Cardiac muscle cell (in vitro differentiated cells and primary cell): ENCODE measurements around the gene CDC45. TPM values are rescaled to one million over a fixed set of nuclear protein-coding genes. Genes with fewer than 3 reads are reported as not detected.

Source experiments
- DNase-seq, 2 donors: peaks; one replicate each; pipeline versions ENCODE4 v3.0.0 to v3.0.0-alpha.2; 2010 to 2017; ENCODE audit warnings: low read depth in 1 of 2, low spot score in 1 of 2
- H3K27ac ChIP-seq: fragments of 200-600 bp; sonication (generic); 2 replicates; pipeline ENCODE4 v1.5.1; 2016
- H3K27me3 ChIP-seq: fragments of 200-600 bp; sonication (generic); 2 replicates; pipeline ENCODE4 v1.6.0; 2016; ENCODE audit warnings: control low read depth
- H3K36me3 ChIP-seq: fragments of 200-600 bp; sonication (generic); 2 replicates; pipeline ENCODE4 v1.5.1; 2016; ENCODE audit warnings: control low read depth
- H3K4me1 ChIP-seq: fragments of 200-600 bp; sonication (generic); 2 replicates; pipeline ENCODE4 v1.8.1; 2017; ENCODE audit warnings: low read depth, mild to moderate bottlenecking, mixed run types
- H3K4me3 ChIP-seq: fragments of 200-600 bp; sonication (generic); 2 replicates; pipeline ENCODE4 v1.5.1; 2016; ENCODE audit warnings: mild to moderate bottlenecking
- H3K9me3 ChIP-seq: fragments of 200-600 bp; sonication (generic); 2 replicates; pipeline ENCODE4 v1.5.1; 2017; ENCODE audit warnings: low read depth, mild to moderate bottlenecking, control low read depth
- polyA plus RNA-seq: library from polyadenylated mRNA; unstranded; fragments of >200 nt; fragmentation: Nextera tagmentation; extraction: Ambion mirVana; gene quantifications from 2 replicates; pipeline ENCODE4 v1.2.1, GENCODE V29; 2016
- total RNA-seq: library from RNA; depleted of rRNA; stranded (reverse); fragments of >200 nt; gene quantifications from 2 replicates; pipeline ENCODE4 v1.2.3, GENCODE V29; 2016
- TF ChIP-seq, protein P1 (sequence below): IDR thresholded peaks from 2 replicates; pipeline ENCODE4 v1.5.1; 2012; ENCODE audit warnings: low read depth, mild to moderate bottlenecking, low read length

The CDC45 gene
- total and polyA plus RNA-seq, 2 experiments from 2014 or later, result 7.6 to 15.5 TPM

GRCh38 chr22:19523240-19524169 is 43.8 kb downstream of the CDC45 start:
- H3K27ac ChIP-seq, result no peak overlapping the region
- H3K4me1 ChIP-seq, result peaks cover 11% of the 10 kb centered on the region
- peak overlapping the region; percentile 24 for H3K4me3 ChIP-seq
- H3K36me3 ChIP-seq, result no peaks in the 10 kb centered on the region
- no peaks in the 10 kb centered on the region for H3K9me3 ChIP-seq
- peak; percentile 52 for DNase-seq
- TF ChIP-seq, protein P1, sequence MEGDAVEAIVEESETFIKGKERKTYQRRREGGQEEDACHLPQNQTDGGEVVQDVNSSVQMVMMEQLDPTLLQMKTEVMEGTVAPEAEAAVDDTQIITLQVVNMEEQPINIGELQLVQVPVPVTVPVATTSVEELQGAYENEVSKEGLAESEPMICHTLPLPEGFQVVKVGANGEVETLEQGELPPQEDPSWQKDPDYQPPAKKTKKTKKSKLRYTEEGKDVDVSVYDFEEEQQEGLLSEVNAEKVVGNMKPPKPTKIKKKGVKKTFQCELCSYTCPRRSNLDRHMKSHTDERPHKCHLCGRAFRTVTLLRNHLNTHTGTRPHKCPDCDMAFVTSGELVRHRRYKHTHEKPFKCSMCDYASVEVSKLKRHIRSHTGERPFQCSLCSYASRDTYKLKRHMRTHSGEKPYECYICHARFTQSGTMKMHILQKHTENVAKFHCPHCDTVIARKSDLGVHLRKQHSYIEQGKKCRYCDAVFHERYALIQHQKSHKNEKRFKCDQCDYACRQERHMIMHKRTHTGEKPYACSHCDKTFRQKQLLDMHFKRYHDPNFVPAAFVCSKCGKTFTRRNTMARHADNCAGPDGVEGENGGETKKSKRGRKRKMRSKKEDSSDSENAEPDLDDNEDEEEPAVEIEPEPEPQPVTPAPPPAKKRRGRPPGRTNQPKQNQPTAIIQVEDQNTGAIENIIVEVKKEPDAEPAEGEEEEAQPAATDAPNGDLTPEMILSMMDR, result no peak
- peaks cover 46% of the 10 kb centered on the region for H3K27me3 ChIP-seq

- Histone ChIP-seq H3K9me3 (no peaks in the 10 kb centered on the region), H3K36me3 (no peaks in the 10 kb centered on the region), H3K4me1 (peaks cover 11% of the 10 kb centered on the region), H3K27me3 (peaks cover 46% of the 10 kb centered on the region), H3K27ac (no peak within 1 kb of the TSS), H3K4me3 (peak within 1 kb of the TSS; percentile 24)
- peak; percentile 36 to 38 for DNase-seq
- TF ChIP-seq, protein P1, result no peak
These were observed 44.7 kb downstream of the CDC45 start, which contains the start of gene CLDN5 for GRCh38 chr22:19524170-19525115. Gene CLDN5, minus strand, starts transcription at chr22:19524410. Its CDS starts 155 bp downstream, at chr22:19524255.

DNA sequence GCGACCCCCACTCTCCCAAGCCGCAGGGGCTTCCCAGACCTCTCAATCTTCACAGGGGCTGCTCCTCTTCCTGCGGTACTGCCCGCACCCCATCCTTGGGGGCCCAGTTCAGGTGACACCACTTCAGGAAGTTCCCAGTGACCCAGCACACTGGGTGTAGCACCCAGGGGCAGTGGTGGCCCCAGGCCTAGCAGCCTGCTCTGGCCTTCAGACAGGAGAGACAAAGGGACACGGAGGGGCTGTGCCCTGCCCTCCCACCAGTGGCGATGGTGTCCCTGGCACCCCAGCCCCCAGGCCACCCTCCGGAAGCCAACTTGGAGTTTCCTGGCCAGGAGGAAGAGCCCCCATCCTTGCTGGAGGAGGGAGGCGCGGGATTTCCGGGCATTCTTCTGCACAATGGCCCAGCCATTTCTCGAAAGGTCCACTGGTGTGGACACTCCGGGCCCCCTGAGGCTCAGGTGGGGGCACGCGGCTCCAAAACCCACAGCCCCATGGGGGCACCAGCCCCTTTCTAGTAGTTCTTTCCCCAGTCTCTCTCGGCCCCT is 45.5 kb downstream of the CDC45 start:
- Histone ChIP-seq H3K4me1 (peaks cover 11% of the 10 kb centered on the region), H3K36me3 (no peaks in the 10 kb centered on the region), H3K27ac (no peak overlapping the region), H3K9me3 (no peaks in the 10 kb centered on the region), H3K4me3 (no peak overlapping the region), H3K27me3 (peaks cover 46% of the 10 kb centered on the region)
- TF ChIP-seq, protein P1, result no peak
- DNase-seq, result no peak

GRCh38 chr22:19525666-19526065 is 45.9 kb downstream of the CDC45 start:
- Histone ChIP-seq H3K4me1 (peaks cover 11% of the 10 kb centered on the region), H3K27me3 (peaks cover 48% of the 10 kb centered on the region), H3K27ac (no peak overlapping the region), H3K4me3 (no peak overlapping the region), H3K9me3 (no peaks in the 10 kb centered on the region), H3K36me3 (no peaks in the 10 kb centered on the region)
- TF ChIP-seq, protein P1, result no peak
- DNase-seq, result no peak

DNA sequence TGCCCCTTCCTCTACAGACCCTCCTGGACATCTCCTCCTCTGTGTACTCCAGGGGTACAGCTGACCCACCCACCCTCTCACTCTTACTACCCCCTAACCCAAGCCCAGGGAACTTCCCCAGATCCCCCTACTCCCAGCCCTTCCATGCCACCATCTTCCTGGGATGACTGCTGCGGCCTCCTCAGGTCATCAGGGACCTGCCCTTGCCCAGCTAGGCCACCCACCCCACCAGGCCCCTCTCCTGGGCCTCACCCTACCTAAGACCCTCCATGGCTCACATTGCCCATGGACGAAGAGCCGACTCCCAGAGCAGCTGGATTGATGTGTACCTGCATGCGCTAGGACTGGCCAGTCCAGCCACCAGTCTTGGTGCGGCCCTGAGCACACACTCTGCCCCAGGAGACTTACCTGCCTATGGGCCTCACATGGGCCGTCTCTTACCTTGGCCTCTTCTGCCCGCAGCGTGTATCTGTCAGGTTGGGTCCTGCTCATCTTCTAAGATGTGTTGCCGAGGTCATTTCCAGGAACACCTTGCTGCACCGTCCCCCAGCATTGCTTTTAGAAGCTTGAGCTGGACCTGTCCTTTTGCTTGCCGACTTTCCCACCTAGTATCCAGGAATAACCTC is 46.5 kb downstream of the CDC45 start:
- DNase-seq, result no peak
- Histone ChIP-seq H3K36me3 (no peaks in the 10 kb centered on the region), H3K4me1 (peaks cover 11% of the 10 kb centered on the region), H3K27me3 (peaks cover 51% of the 10 kb centered on the region), H3K9me3 (no peaks in the 10 kb centered on the region), H3K4me3 (no peak overlapping the region), H3K27ac (no peak overlapping the region)
- TF ChIP-seq, protein P1, result no peak
